Right cardiac atrium (tissue), 5 donors: ENCODE data around the gene DCUN1D1. TPM values are rescaled to one million over a fixed set of nuclear protein-coding genes. Genes with fewer than 3 reads are reported as not detected.
A peak's percentile ranks its signal among the peaks of the same experiment; 100 is the strongest.

Source experiments
- ATAC-seq, 2 donors: fragments of 200-7000 bp; cut with Tn5 transposase; one replicate each; pipeline versions ENCODE4 v1.8.0 to v1.9.1; 2020; ENCODE audit warnings: moderate library complexity in 2 of 2, mild to moderate bottlenecking in 1 of 2
- DNase-seq, 3 donors: peaks; one replicate each; pipeline ENCODE4 v3.0.0-alpha.2; 2020
- H3K27ac ChIP-seq: one replicate; pipeline ENCODE4 v1.5.1; 2013; ENCODE audit warnings: mild to moderate bottlenecking, low read length, control low read depth, moderate library complexity
- H3K27me3 ChIP-seq: one replicate; pipeline ENCODE4 v1.6.1; 2013; ENCODE audit not compliant: control insufficient read depth, insufficient read depth
- H3K4me1 ChIP-seq: one replicate; pipeline ENCODE4 v1.6.1; 2013; ENCODE audit warnings: low read length; ENCODE audit not compliant: control insufficient read depth, insufficient read depth
- H3K4me3 ChIP-seq: one replicate; pipeline ENCODE4 v1.5.1; 2013; ENCODE audit warnings: low read length, control low read depth
- H3K9me3 ChIP-seq: one replicate; pipeline ENCODE4 v1.6.1; 2013; ENCODE audit warnings: low read length; ENCODE audit not compliant: control insufficient read depth
- WGBS: extraction: QIAGEN DNeasy Blood & Tissue Kit; methylation state at CpG from one replicate; pipeline ENCODE4 v1.1.7; 2013; 5-methylcytosine and 5-hydroxymethylcytosine counted together
- intact Hi-C, 4 donors: fragments of 100-400 bp; cut with DNase I; formaldehyde crosslinking; loops; one replicate each; pipeline versions ENCODE4 v1.11.0 to v1.14.0; 2022 to 2023
- polyA plus RNA-seq: library from polyadenylated mRNA; stranded (reverse); fragments of 200-250 nt; gene quantifications from one replicate; pipeline ENCODE4 v1.2.3, GENCODE V29; 2013
- total RNA-seq, 4 donors: library from RNA; stranded (reverse); fragmentation: NEBNext Ultra II Directional; extraction: Animal tissue kit (Norgen Biotek cat#: 25700); gene quantifications; one replicate each; pipeline ENCODE4 v1.2.1, GENCODE V29; 2021
- donor health status: healthy with polysubstance abuse.
- donor health status: DM: no; HTN: yes; CAD: no.
- donor health status: DM: no; HTN: no; CAD: no.
- donor health status: DM: no; HTN: yes; CAD: no; lungs with severe emphysema.
- donor health status: DM: yes; HTN: yes; CAD: no.

The DCUN1D1 gene
- total and polyA plus RNA-seq, 5 donors: 9.0 to 46.4 (median 43.9) TPM

- 87% methylated on average over 4 of the region's 4 CpGs for WGBS
- Histone ChIP-seq H3K27me3 (no peaks in the 10 kb centered on the region), H3K4me1 (peaks cover 2% of the 10 kb centered on the region), H3K9me3 (no peaks in the 10 kb centered on the region), H3K27ac (no peak overlapping the region), H3K4me3 (no peak overlapping the region)
- DNase-seq (peak in 1 of 3 donors; percentile 11), ATAC-seq (no peak)
- intact Hi-C loops: no loop called here
Observed at GRCh38 chr3:182936239-182936917, 44.0 kb downstream of the DCUN1D1 start.

GRCh38 chr3:182935803-182936202 is 44.5 kb downstream of the DCUN1D1 start:
- Histone ChIP-seq H3K27ac (no peak overlapping the region), H3K4me1 (peaks cover 2% of the 10 kb centered on the region), H3K27me3 (no peaks in the 10 kb centered on the region), H3K9me3 (no peaks in the 10 kb centered on the region), H3K4me3 (no peak overlapping the region)
- 59% methylated on average over 3 of the region's 3 CpGs for WGBS
- intact Hi-C loops: no loop called here
- ATAC-seq (no peak), DNase-seq (no peak)

GRCh38 chr3:182925944-182926337 is 54.4 kb downstream of the DCUN1D1 start:
- no peak overlapping the region for H3K27ac ChIP-seq
- no peak overlapping the region for H3K4me3 ChIP-seq

GRCh38 chr3:182925330-182925943 is 54.9 kb downstream of the DCUN1D1 start:
- no peak overlapping the region for H3K4me3 ChIP-seq
- no peaks in the 10 kb centered on the region for H3K4me1 ChIP-seq
- DNase-seq: peak; percentile 42 to 72 (median 56)
- 62% methylated on average over 4 of the region's 4 CpGs for WGBS
- H3K27ac ChIP-seq: peak overlapping the region; percentile 2
- peak; percentile 80 to 81 for ATAC-seq
- intact Hi-C loops: no loop called here
- H3K27me3 ChIP-seq: no peaks in the 10 kb centered on the region
- H3K9me3 ChIP-seq: no peaks in the 10 kb centered on the region

More at GRCh38 chr3:182925944-182926337, 54.4 kb downstream of the DCUN1D1 start:
- ATAC-seq: peak in 1 of 2 donors; percentile 25
- intact Hi-C loops: no loop called here
- 87% methylated on average over 3 of the region's 3 CpGs for WGBS
- Histone ChIP-seq H3K9me3 (no peaks in the 10 kb centered on the region), H3K27me3 (no peaks in the 10 kb centered on the region), H3K4me1 (no peaks in the 10 kb centered on the region)
- no peak for DNase-seq

- Histone ChIP-seq H3K4me3 (no peak overlapping the region), H3K9me3 (no peaks in the 10 kb centered on the region), H3K27ac (no peak overlapping the region), H3K27me3 (no peaks in the 10 kb centered on the region), H3K4me1 (no peaks in the 10 kb centered on the region)
- WGBS: 73% methylated on average over 4 of the region's 4 CpGs
- ATAC-seq (no peak), DNase-seq (no peak)
- intact Hi-C loops: no loop called here
Observed at GRCh38 chr3:182921665-182922355, 58.5 kb downstream of the DCUN1D1 start.

GRCh38 chr3:182920515-182921084 is 59.7 kb downstream of the DCUN1D1 start:
- ATAC-seq (peak; percentile 54 to 55), DNase-seq (peak in 1 of 3 donors; percentile 13)
- no peaks in the 10 kb centered on the region for H3K9me3 ChIP-seq
- no peaks in the 10 kb centered on the region for H3K27me3 ChIP-seq
- H3K4me3 ChIP-seq: no peak overlapping the region
- intact Hi-C loops: no loop called here
- H3K27ac ChIP-seq: no peak overlapping the region
- WGBS: 78% methylated on average over 9 of the region's 9 CpGs
- no peaks in the 10 kb centered on the region for H3K4me1 ChIP-seq

- Histone ChIP-seq H3K4me3 (no peak overlapping the region), H3K9me3 (no peaks in the 10 kb centered on the region), H3K27ac (no peak overlapping the region), H3K4me1 (no peaks in the 10 kb centered on the region), H3K27me3 (no peaks in the 10 kb centered on the region)
- no peak for ATAC-seq
- DNase-seq: no peak
- intact Hi-C loops: no loop called here
- WGBS: 88% methylated on average over 5 of the region's 5 CpGs
Observed at GRCh38 chr3:182919866-182920357, 60.4 kb downstream of the DCUN1D1 start.

GRCh38 chr3:182917134-182917533 is 63.2 kb downstream of the DCUN1D1 start:
- Histone ChIP-seq H3K4me3 (no peak overlapping the region), H3K4me1 (no peaks in the 10 kb centered on the region), H3K9me3 (no peaks in the 10 kb centered on the region), H3K27me3 (no peaks in the 10 kb centered on the region), H3K27ac (no peak overlapping the region)
- DNase-seq (no peak), ATAC-seq (no peak)
- intact Hi-C loops: no loop called here
- WGBS: 75% methylated on average over 3 of the region's 3 CpGs

GRCh38 chr3:182914341-182914740 is 66.0 kb downstream of the DCUN1D1 start:
- ATAC-seq (no peak), DNase-seq (no peak)
- no peak overlapping the region for H3K27ac ChIP-seq
- H3K9me3 ChIP-seq: no peaks in the 10 kb centered on the region
- WGBS: 98% methylated on average over 1 of the region's 1 CpG
- peaks cover 6% of the 10 kb centered on the region for H3K4me1 ChIP-seq
- no peaks in the 10 kb centered on the region for H3K27me3 ChIP-seq
- no peak overlapping the region for H3K4me3 ChIP-seq
- intact Hi-C loops: no loop called here

- no peaks in the 10 kb centered on the region for H3K9me3 ChIP-seq
- DNase-seq: no peak
- intact Hi-C loops: no loop called here
- WGBS: 62% methylated on average over 4 of the region's 4 CpGs
- peaks cover 6% of the 10 kb centered on the region for H3K4me1 ChIP-seq
- no peak overlapping the region for H3K4me3 ChIP-seq
- ATAC-seq: no peak
- H3K27ac ChIP-seq: no peak overlapping the region
- H3K27me3 ChIP-seq: no peaks in the 10 kb centered on the region
Observed at GRCh38 chr3:182913889-182914288, 66.4 kb downstream of the DCUN1D1 start.

GRCh38 chr3:182912474-182912873 is 67.9 kb downstream of the DCUN1D1 start:
- H3K4me3 ChIP-seq: no peak overlapping the region
- H3K27ac ChIP-seq: no peak overlapping the region
- intact Hi-C loops: no loop called here
- H3K4me1 ChIP-seq: peaks cover 6% of the 10 kb centered on the region
- peak; percentile 37 to 79 for ATAC-seq
- WGBS: 61% methylated on average over 5 of the region's 5 CpGs
- no peak for DNase-seq
- no peaks in the 10 kb centered on the region for H3K27me3 ChIP-seq
- no peaks in the 10 kb centered on the region for H3K9me3 ChIP-seq
